H1 (cell line): ENCODE measurements around the gene KMT5B. TPM values are rescaled to one million over a fixed set of nuclear protein-coding genes. Genes with fewer than 3 reads are reported as not detected.

Experiments used
- CTCF ChIA-PET: fragments of 300-600 bp; sonication (Branson Sonifier 250); formaldehyde crosslinking; loops from one replicate; lab custom pipeline; 2021; ENCODE audit not compliant: partially characterized antibody; lab: Charles Lee
- POLR2A ChIA-PET: fragments of 300-600 bp; sonication (Branson Sonifier 250); formaldehyde crosslinking; loops from one replicate; lab custom pipeline; 2021; ENCODE audit warnings: inconsistent platforms; ENCODE audit not compliant: partially characterized antibody; lab: Charles Lee
- DNase-seq, 2 experiments: peaks; one replicate each; pipeline versions ENCODE4 v3.0.0 to v3.0.0-alpha.2; 2010 to 2022; ENCODE audit warnings: low spot score in 2 of 2, low read depth in 1 of 2, mixed read lengths in 1 of 2
- FAIRE-seq: peaks from 2 replicates; lab custom pipeline; 2011; peaks lifted over from hg19 to GRCh38; lab: Jason Lieb, UNC
- H2AFZ ChIP-seq: 2 replicates; pipeline ENCODE4 v1.8.1; 2012; ENCODE audit warnings: low read length, inconsistent platforms
- H2AK5ac ChIP-seq: 2 replicates; pipeline ENCODE4 v1.6.1; 2013; ENCODE audit warnings: low read depth, low read length
- H2BK120ac ChIP-seq: replicated peaks from 2 replicates; pipeline ENCODE3; 2013; ENCODE audit warnings: low read depth, low read length, inconsistent platforms
- H2BK12ac ChIP-seq: 2 replicates; pipeline ENCODE4 v1.6.1; 2013; ENCODE audit warnings: low read depth, low read length
- H2BK15ac ChIP-seq: 2 replicates; pipeline ENCODE4 v1.6.1; 2013; ENCODE audit warnings: low read length
- H2BK20ac ChIP-seq: 2 replicates; pipeline ENCODE4 v1.6.1; 2013; ENCODE audit warnings: low read length
- H2BK5ac ChIP-seq: 2 replicates; pipeline ENCODE4 v1.6.1; 2013; ENCODE audit warnings: low read depth, low read length
- H3K14ac ChIP-seq: 2 replicates; pipeline ENCODE4 v1.6.1; 2013; ENCODE audit warnings: inconsistent platforms; ENCODE audit not compliant: insufficient read length
- H3K18ac ChIP-seq: 2 replicates; pipeline ENCODE4 v1.6.1; 2013; ENCODE audit warnings: low read length; ENCODE audit errors: extremely low read depth
- H3K23ac ChIP-seq: 2 replicates; pipeline ENCODE4 v1.6.1; 2013; ENCODE audit warnings: inconsistent platforms; ENCODE audit not compliant: insufficient read length
- H3K23me2 ChIP-seq: 2 replicates; pipeline ENCODE4 v1.6.1; 2013; ENCODE audit warnings: low read depth, low read length
- H3K27ac ChIP-seq: 2 replicates; pipeline ENCODE4 v1.6.1; 2011; ENCODE audit warnings: low read depth, low read length, inconsistent platforms
- H3K27me3 ChIP-seq, 4 experiments: replicated peaks in 1 of 4; 1 replicate in 1 of 4; 2 replicates in 3 of 4; pipeline versions ENCODE4 v1.6.1 to v1.8.1; 2011 to 2013; ENCODE audit warnings: low read length in 3 of 4, mild to moderate bottlenecking in 3 of 4, inconsistent platforms in 2 of 4, mixed read lengths in 2 of 4, moderate library complexity in 1 of 4; ENCODE audit not compliant: control insufficient read depth in 3 of 4, insufficient read depth in 3 of 4; ENCODE audit errors: extremely low read depth in 1 of 4
- H3K36me3 ChIP-seq, 4 experiments: 2 replicates each; pipeline versions ENCODE4 v1.6.1 to v1.8.1; 2011 to 2013; ENCODE audit warnings: mild to moderate bottlenecking in 4 of 4, low read length in 3 of 4, moderate library complexity in 2 of 4, control low read depth in 1 of 4, inconsistent platforms in 1 of 4; ENCODE audit not compliant: insufficient read depth in 4 of 4, control insufficient read depth in 2 of 4
- H3K4ac ChIP-seq: replicated peaks from 2 replicates; pipeline ENCODE3; 2013; ENCODE audit warnings: low read length, low read depth, mixed read lengths, inconsistent platforms; ENCODE audit not compliant: insufficient read length
- H3K4me1 ChIP-seq, 4 experiments: replicated peaks in 1 of 4; 1 replicate in 1 of 4; 2 replicates in 3 of 4; pipeline versions ENCODE4 v1.6.1 to v1.8.1; 2011 to 2013; ENCODE audit warnings: low read length in 3 of 4, inconsistent platforms in 2 of 4, mixed read lengths in 1 of 4; ENCODE audit not compliant: insufficient read depth in 4 of 4, control insufficient read depth in 3 of 4
- H3K4me2 ChIP-seq, 2 experiments: 2 replicates each; pipeline versions ENCODE4 v1.6.1 to v1.8.1; 2011 to 2013; ENCODE audit warnings: low read depth in 2 of 2, low read length in 2 of 2, control low read depth in 1 of 2, inconsistent platforms in 1 of 2, mild to moderate bottlenecking in 1 of 2; ENCODE audit not compliant: insufficient read depth in 1 of 2
- H3K4me3 ChIP-seq, 4 experiments: fragments of 200-600, 300-600 bp in 1 of 4; sonication (generic), shearing (Covaris generic), sonication (Bioruptor Twin) in 1 of 4; 2 replicates each; pipeline versions ENCODE4 v1.5.1 to v1.8.1; 2011 to 2016; ENCODE audit warnings: low read length in 4 of 4, low read depth in 3 of 4, control low read depth in 2 of 4, inconsistent platforms in 2 of 4, mild to moderate bottlenecking in 2 of 4, mixed read lengths in 1 of 4, moderate library complexity in 1 of 4; ENCODE audit not compliant: insufficient read depth in 2 of 4; ENCODE audit errors: extremely low read depth in 1 of 4
- H3K56ac ChIP-seq: replicated peaks from 2 replicates; pipeline ENCODE3; 2013; ENCODE audit warnings: low read depth, mild to moderate bottlenecking, mixed read lengths, low read length, inconsistent platforms; ENCODE audit not compliant: insufficient read length
- H3K79me1 ChIP-seq: 2 replicates; pipeline ENCODE4 v1.6.1; 2013; ENCODE audit warnings: low read depth, low read length, control low read depth
- H3K79me2 ChIP-seq, 2 experiments: 2 replicates each; pipeline versions ENCODE4 v1.6.1 to v1.8.1; 2012 to 2013; ENCODE audit warnings: low read length in 2 of 2, mild to moderate bottlenecking in 2 of 2, inconsistent platforms in 1 of 2; ENCODE audit not compliant: insufficient read depth in 2 of 2, control insufficient read depth in 1 of 2
- H3K9ac ChIP-seq, 4 experiments: replicated peaks in 1 of 4; 1 replicate in 1 of 4; 2 replicates in 3 of 4; pipeline versions ENCODE4 v1.6.1 to v1.8.1; 2011 to 2013; ENCODE audit warnings: low read depth in 3 of 4, low read length in 3 of 4, control low read depth in 2 of 4, mild to moderate bottlenecking in 2 of 4, moderate library complexity in 2 of 4, inconsistent platforms in 1 of 4; ENCODE audit errors: extremely low read depth in 1 of 4
- H3K9me3 ChIP-seq, 2 experiments: 2 replicates each; pipeline versions ENCODE4 v1.6.1 to v1.8.1; 2012 to 2013; ENCODE audit warnings: mild to moderate bottlenecking in 2 of 2, moderate library complexity in 2 of 2, control low read depth in 1 of 2, inconsistent platforms in 1 of 2, low read depth in 1 of 2, low read length in 1 of 2, mixed read lengths in 1 of 2; ENCODE audit not compliant: insufficient read depth in 2 of 2
- H4K20me1 ChIP-seq, 2 experiments: replicated peaks in 1 of 2; 2 replicates each; pipeline versions ENCODE3 to v1.8.1; 2011 to 2013; ENCODE audit warnings: inconsistent platforms in 2 of 2, low read length in 2 of 2, mild to moderate bottlenecking in 1 of 2; ENCODE audit not compliant: insufficient read depth in 2 of 2, control insufficient read depth in 1 of 2
- H4K5ac ChIP-seq: 2 replicates; pipeline ENCODE4 v1.6.1; 2013; ENCODE audit warnings: low read length, low read depth, mixed read lengths, inconsistent platforms; ENCODE audit not compliant: insufficient read length
- H4K8ac ChIP-seq: 2 replicates; pipeline ENCODE4 v1.8.0; 2013; ENCODE audit warnings: mild to moderate bottlenecking, moderate library complexity, low read length, inconsistent platforms; ENCODE audit not compliant: insufficient read depth; ENCODE audit errors: extremely low read depth
- H4K91ac ChIP-seq: replicated peaks from 2 replicates; pipeline ENCODE3; 2013; ENCODE audit warnings: low read length, mixed read lengths, inconsistent platforms; ENCODE audit not compliant: insufficient read length
- KDM1A ChIP-seq: fragments of 200-600, 300-600 bp; sonication (generic); IDR thresholded peaks from 2 replicates; pipeline ENCODE4 v1.7.1; 2016; ENCODE audit warnings: mild to moderate bottlenecking, low read length, borderline replicate concordance
- SIN3A ChIP-seq, 2 experiments: IDR thresholded peaks in 1 of 2; conservative IDR thresholded peaks in 1 of 2; 2 replicates each; pipeline ENCODE4 v1.6.1; 2011 to 2012; ENCODE audit warnings: low read length in 2 of 2, improper control_type of control experiment in 1 of 2, low read depth in 1 of 2, mild to moderate bottlenecking in 1 of 2
- WGBS, 2 experiments: shearing (Covaris generic) in 1 of 2; methylation state at CpG; one replicate each; pipeline versions ENCODE4 v1.1.6 to v1.1.7; 2013 to 2015; ENCODE audit warnings: low lambda C conversion rate in 2 of 2, mixed read lengths in 2 of 2, inconsistent platforms in 1 of 2, low coverage in 1 of 2, missing lambda C conversion rate in 1 of 2; ENCODE audit not compliant: insufficient replicate concordance in 2 of 2, insufficient coverage in 1 of 2, insufficient read length in 1 of 2; ENCODE audit errors: extremely low coverage in 1 of 2, missing lambda C conversion rate in 1 of 2; 5-methylcytosine and 5-hydroxymethylcytosine counted together
- polyA plus RNA-seq, 7 experiments: library from polyadenylated mRNA; depleted of rRNA in 3 of 7; stranded (reverse) in 5 of 7; unstranded in 2 of 7; fragments of >200 nt in 5 of 7; fragments of 200-250 nt in 2 of 7; gene quantifications; 1 replicate in 5 of 7; 2 replicates in 1 of 7; 4 replicates in 1 of 7; pipeline versions ENCODE4 v1.2.1 to v1.2.3, GENCODE V29; 2011 to 2013; ENCODE audit warnings: missing spikeins in 2 of 7, mixed read lengths in 2 of 7
- total RNA-seq: library from RNA; stranded (reverse); fragmentation: NEBNext Ultra II Directional; extraction: Animal tissue kit (Norgen Biotek cat#: 25700); gene quantifications from 2 replicates; pipeline ENCODE4 v1.2.1, GENCODE V29; 2021
- TF ChIP-seq, protein P1 (sequence below): IDR thresholded peaks from 2 replicates; pipeline ENCODE4 v1.6.1; 2012; ENCODE audit warnings: inconsistent platforms

The KMT5B gene
- total and polyA plus RNA-seq, 2 of the 8 experiments (the other 6 are each of a cell fraction or from before 2014, with no cell fraction given) = 11.0 to 40.8 TPM

DNA sequence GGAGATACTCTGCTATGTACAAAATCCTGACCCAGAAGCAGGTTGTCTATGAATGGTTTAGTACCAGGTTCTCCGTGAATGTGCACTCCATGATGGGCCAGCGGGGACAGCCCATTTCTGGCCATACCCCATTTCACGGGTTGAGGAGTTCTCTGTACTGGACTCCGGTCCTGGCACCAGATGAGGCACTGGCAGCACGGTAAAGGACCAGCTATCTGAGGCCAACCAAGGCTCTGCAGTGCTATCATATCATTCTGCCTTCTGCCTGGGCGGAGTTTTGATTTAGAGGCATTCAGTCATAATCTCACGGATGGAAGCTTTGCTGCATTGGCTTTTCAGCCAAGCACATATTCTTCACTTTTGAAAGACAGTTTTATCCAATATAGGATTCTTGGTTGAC lies 18.5 kb upstream of the KMT5B start:
- H3K79me2 ChIP-seq = no peaks in the 10 kb centered on the region
- no peak overlapping the region for H3K9ac ChIP-seq
- no peaks in the 10 kb centered on the region for H3K23me2 ChIP-seq
- H3K36me3 ChIP-seq = no peaks in the 10 kb centered on the region
- no peaks in the 10 kb centered on the region for H4K20me1 ChIP-seq
- H2BK15ac ChIP-seq = no peak overlapping the region
- H3K14ac ChIP-seq = no peak overlapping the region
- FAIRE-seq (no peak), DNase-seq (no peak)
- ChIA-PET POLR2A (no interaction called here), CTCF (interaction anchor here (0.6 to 1.2 kb wide), 2 partner anchors 9 to 26 kb away, joined by 3 read pairs; no protein-coding TSS in a partner anchor)
- H2BK12ac ChIP-seq = no peak overlapping the region
- 87% methylated on average over 7 of the region's 7 CpGs; no CpG with 5 or more reads in 1 of the 2 experiments for WGBS, 2 experiments
- H3K4me3 ChIP-seq = no peak overlapping the region
- H4K91ac ChIP-seq = no peak overlapping the region
- H2BK120ac ChIP-seq = no peak overlapping the region
- no peak overlapping the region for H2AK5ac ChIP-seq
- no peak for TF ChIP-seq SIN3A (conservative IDR thresholded peaks at IDR 0.05 in 1 of 2, IDR thresholded peaks at IDR 0.05 in 1 of 2; ENCODE audit: low read depth in 1 of 2, low read length in 2 of 2)
- no peak for TF ChIP-seq KDM1A
- TF ChIP-seq, protein P1, sequence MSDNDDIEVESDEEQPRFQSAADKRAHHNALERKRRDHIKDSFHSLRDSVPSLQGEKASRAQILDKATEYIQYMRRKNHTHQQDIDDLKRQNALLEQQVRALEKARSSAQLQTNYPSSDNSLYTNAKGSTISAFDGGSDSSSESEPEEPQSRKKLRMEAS = no peak
- H3K27ac ChIP-seq = no peak overlapping the region
- no peak overlapping the region for H2BK20ac ChIP-seq
- peaks cover 0 to 4% of the 10 kb centered on the region in 2 experiments; a peak in 1 of 4 replicates for H3K9me3 ChIP-seq
- H3K4me2 ChIP-seq = no peak overlapping the region
- no peak overlapping the region for H2AFZ ChIP-seq
- no peak overlapping the region for H3K18ac ChIP-seq
- H3K79me1 ChIP-seq = no peaks in the 10 kb centered on the region
- no peak overlapping the region for H3K56ac ChIP-seq
- no peak overlapping the region for H3K4ac ChIP-seq
- H3K23ac ChIP-seq = no peak overlapping the region
- H2BK5ac ChIP-seq = no peak overlapping the region
- no peaks in the 10 kb centered on the region for H3K27me3 ChIP-seq
- H4K5ac ChIP-seq = no peak overlapping the region
- no peak overlapping the region for H4K8ac ChIP-seq
- H3K4me1 ChIP-seq = no peaks in the 10 kb centered on the region
